Measurements from ENCODE around the gene SUPT6H.
A peak's percentile ranks its signal among the peaks of the same experiment; 100 is the strongest.

SUPT6H gene

DNA sequence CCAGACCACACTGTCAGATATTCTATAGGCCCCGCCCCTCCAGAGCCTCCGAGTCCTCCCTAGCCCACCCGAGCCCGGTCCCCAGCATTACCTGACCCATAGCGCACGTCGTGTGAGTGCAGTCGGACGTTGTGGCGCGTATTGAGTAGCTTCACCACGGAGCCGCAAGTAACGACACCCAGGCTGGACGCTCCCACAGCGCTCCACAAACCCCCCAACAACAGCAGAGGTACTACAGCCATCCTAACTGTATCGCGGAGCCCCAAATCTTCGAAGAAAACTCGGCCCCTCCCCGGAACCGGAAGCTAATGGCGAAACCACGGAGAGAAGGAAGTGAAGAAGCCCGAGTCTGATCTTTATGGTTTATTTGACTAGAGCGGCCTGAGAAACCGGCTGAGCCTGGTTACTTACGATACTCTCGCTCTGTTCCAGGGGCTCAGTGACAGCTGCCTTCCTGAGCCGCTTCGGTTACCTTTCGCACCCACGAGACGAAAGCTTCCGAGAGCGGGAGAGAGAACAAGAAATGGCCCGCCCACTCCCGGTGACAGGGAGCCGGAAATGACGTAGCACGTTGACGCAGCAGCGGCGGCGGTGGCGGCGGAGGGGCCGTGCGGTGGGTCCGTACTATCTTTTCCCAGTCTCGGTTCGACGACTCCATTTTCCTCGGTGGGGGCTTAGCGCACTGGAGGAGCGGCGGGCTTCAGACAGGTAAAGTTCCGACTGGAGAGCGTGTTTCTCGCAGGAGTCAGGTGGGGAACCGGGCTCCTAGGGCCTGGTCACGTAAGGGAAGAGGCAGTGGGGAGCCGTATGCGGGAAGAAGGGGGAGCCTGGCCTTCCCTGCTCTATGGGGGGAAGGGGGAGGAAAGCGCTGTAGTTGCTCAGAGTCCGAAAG is at the start of gene SUPT6H, which contains the start of gene SDF2:
Gene SUPT6H (plus strand): TSS at position 571 of the 892 bp plus-strand sequence. CDS start 11,197 bp downstream, outside the sequence.
Gene SDF2 (minus strand): TSS at position 272 of the 892 bp plus-strand sequence. CDS start 30 bp downstream, at position 242.
- DNase-seq (ENCODE audit: low spot score): peak; percentile 87

DNA sequence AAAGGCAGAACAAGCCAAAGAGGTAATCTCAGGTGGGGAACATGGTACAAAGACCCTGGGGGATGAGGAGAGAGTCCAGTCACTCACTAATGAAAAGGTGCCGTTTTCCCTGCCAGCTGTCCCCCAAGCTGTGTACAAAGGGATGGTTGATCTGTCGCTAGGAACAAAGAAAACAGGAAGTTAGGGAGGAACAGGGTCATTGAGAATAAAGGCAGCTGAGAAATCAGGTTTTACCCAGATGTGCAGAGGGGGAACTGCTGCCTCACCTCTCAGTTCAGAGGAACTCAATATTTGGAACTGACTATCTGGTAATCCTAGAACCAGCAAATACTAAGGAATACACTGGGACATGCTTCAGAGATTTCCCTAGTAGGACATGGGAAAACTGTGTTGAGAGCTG is 49.5 kb upstream of the SUPT6H start:
- no peak for DNase-seq (ENCODE audit: low spot score)

DNA sequence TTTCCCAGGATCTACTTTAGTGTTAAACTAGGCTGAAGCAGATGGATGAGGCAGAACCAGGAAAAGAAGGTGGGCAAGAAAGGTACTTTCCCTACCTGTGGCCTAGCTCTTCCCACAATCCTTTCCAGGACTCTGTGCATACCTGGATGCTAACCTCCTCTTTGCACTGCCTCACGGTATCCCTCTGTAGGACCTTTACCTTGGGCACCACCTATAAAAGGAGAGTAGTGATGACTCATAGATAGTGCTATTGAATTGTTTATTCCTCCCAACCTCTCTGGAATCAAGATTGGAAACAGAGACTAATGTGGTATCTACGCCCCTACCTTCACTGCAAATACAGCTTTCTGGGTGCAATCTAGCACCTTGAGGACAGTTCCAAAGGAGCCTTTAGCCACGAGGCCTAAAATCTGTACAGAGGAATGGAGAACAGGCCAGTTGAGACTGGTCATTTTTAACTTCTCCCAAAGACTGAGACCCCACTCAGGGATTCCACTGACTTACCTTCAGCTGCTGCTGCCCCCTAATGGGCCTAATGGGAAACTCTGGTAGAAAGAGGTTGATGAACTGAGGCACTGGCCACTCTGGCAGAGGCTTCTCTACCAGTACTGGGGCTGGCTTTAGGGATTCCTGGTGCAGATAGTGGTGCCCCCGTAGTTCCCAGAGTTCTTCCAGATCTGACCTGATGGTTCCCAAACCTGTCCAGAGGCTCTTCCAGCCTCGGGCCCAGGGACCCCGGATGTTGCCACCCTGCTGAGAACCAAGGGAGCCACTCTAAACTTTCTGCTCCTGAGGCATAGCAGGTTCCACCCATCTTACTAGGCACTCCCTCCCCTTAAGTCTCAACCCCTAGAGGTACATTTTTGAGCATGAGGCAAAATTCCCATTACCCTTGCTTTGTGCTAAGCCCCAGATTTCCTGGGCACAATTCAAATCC is 48.8 kb upstream of the SUPT6H start:
- peak; percentile 32 for DNase-seq (ENCODE audit: low spot score)

DNA sequence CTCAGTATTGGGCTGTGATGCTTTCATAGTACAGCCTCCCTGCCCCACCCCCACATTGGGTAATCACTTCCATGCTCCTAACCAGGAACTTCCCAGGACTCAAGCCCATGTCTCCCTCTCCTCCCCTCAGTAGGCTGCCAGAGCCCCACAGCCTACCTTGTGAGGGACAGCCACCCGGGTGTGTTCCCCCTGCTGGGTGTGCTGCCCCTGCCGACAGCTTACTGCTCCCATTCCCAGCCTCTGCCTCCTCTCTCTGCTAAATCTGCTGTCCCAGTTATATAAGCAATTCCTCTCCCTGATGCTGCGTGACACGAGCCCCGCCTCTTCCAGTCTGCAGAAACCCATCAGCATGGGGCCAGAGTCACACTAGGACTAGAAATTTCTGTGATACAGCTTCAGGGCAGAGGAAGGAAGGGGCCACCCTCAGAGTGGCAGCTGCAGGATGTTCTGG is 48.0 kb upstream of the SUPT6H start, which contains the start of gene RSKR:
Gene RSKR (minus strand): TSS at position 255 of the 451 bp plus-strand sequence. CDS start 24 bp downstream, at position 231.
- no peak for DNase-seq (ENCODE audit: low spot score)

DNA sequence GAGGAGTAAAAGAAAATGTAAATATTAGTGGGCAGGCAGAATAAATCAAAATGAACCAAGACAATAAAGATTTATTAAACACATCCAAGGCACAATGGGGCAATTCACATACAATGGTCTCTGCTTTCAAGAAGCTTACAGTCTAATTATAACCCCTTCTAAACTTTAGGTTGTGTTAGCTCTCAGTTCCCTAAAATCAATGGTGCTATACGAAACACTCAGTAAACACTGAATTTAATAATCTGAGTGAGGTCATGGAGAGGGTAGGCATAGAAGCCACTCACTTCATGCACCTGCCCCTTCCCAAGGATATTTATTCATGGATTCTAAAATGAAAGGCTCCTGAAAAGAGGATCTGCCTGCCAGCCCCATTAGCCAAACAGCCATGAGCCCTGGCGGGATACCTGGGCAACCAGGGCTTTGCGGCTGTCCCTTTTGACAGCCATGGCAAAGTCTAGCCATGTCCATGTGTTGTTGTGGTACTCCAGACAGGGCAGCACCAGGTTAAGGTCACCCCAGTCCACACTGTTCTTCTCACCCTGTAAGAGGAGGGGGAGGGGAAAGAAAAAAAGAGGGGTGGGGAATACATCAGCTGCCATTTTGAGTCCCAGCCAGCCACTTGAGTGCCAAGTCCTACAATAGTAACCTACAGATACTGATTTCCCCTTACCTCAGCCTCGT is 46.6 kb upstream of the SUPT6H start:
- DNase-seq (ENCODE audit: low spot score): no peak

DNA sequence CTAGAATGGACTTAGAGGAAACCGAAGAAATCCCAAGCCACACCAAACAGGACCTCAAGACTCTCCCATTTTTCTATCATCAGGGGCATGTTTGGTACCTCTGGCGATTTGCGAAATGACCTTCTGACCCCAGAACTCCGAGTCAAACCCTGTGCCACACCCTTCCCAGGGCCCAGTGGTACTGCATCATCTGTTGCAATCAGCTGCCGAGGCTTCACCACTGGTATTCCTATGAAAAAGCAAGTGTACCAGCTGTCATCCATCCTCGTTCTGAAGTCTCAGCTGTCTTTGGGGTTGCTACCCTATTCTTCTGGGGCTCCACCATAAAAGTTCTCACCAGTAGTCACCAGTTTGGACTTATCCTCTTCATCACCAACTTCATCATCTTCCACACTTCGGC is 45.7 kb upstream of the SUPT6H start:
- no peak for DNase-seq (ENCODE audit: low spot score)

DNA sequence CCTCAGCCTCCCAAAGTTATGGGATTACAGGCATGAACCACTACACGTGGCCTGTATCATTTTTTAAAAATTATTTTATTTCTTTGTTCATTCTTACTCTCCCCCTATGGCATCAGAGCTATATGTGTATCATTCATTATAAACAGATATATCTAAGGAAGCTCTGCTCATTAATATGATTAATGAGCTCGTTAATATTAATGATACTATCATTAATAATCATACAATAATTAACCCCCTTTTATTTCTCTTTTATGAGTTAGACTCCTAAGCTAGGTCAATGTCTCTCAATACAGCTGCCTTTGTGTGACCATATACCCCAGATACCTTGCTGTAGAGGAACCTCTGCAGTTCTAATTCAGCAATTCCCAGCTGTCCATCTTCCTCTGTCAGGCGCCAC is 43.5 kb upstream of the SUPT6H start:
- no peak for DNase-seq (ENCODE audit: low spot score)

DNA sequence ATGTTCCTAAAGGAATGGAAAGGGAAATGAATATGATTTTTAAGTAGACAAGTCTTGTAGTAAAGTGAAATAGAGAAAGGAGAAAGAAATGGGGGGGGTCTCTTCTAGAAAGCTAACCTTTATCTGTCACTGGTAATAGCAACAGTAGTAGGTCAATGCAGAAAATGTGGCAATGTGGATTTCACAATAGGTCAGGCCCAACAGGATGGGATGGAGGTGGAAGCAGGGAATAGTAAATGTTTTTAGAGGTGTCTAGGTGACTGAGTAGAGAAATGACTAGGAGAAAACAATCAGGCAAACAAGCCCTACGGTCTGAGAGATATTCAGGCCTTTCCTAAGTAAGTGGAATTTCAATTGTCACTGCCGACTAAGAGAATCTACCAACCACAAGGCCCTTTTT is 42.0 kb upstream of the SUPT6H start:
- no peak for DNase-seq (ENCODE audit: low spot score)

DNA sequence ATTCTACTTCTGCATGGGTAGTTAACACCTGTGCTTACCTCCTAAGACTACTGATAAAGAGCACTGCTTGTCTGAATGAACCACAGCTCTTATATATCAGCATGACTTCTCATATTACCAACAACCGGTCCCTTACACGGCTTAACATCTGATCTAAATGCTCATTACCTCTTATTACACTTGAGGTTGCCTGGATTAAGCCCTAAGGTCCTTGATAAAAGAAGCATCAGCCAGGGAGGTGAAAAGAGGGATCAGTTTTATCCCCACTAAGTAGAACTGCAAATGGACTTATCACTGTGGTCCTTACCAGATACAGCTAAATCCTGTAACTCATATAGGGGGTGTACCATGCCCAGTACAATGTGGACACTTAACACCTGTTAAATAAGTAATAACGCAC is 39.8 kb upstream of the SUPT6H start:
- DNase-seq (ENCODE audit: low spot score): no peak

DNA sequence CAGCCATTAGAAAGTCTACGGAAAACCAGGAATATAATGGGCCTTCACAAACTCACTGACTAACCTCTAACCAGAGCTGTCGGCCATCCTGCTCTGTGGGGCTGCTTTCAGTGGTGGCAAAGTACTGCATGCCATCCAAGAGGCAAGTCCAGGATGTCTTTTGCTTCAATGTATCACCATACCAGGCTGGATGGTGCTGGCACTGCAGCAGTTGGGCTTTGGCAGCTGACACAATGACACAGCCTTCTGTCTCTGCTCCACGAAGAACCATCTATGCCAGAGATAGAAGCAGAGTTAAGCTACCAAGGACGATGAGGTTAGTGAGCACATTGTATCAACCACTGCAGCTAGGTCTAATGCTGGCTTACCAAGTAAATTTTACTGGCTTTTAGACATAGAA is 38.3 kb upstream of the SUPT6H start:
- no peak for DNase-seq (ENCODE audit: low spot score)

DNA sequence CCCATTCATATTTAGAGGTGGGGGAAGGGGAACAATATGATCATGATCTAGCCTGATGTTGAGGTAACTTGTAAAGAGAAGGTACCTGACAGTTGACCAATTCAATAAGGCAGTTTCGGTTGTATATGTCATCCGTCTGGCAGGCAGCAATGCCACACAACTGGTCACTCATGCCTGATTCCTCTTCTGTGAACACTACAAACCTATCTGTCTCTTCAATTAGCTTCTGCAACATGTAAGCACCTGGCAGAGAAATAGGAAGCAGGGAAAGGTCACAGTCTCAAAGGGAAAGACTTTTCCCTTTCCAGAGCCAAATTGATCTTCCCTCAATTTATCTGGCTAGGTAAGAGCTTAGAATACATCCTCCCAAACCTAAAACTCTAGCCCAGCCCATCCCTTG is 37.9 kb upstream of the SUPT6H start:
- DNase-seq (ENCODE audit: low spot score): no peak

DNA sequence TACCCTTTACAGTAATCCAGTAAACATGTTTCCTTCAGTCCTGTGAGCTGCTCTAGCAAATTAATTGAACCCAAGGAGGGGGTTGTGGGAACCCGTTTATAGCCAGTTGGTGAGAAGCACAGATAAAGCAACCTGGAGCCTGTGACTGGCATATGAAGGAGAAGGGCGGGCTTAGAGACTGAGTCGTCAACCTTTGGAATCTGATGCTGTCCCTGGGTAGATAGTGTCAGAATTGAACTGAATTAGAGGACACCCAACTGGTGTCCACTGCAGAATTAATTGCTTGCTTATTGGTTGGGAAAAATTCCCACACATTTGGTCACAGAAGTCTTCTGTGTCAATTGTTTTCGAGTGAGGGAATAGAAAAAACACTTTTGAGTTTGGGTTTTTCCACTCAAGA is 35.2 kb upstream of the SUPT6H start:
- DNase-seq (ENCODE audit: low spot score): no peak

DNA sequence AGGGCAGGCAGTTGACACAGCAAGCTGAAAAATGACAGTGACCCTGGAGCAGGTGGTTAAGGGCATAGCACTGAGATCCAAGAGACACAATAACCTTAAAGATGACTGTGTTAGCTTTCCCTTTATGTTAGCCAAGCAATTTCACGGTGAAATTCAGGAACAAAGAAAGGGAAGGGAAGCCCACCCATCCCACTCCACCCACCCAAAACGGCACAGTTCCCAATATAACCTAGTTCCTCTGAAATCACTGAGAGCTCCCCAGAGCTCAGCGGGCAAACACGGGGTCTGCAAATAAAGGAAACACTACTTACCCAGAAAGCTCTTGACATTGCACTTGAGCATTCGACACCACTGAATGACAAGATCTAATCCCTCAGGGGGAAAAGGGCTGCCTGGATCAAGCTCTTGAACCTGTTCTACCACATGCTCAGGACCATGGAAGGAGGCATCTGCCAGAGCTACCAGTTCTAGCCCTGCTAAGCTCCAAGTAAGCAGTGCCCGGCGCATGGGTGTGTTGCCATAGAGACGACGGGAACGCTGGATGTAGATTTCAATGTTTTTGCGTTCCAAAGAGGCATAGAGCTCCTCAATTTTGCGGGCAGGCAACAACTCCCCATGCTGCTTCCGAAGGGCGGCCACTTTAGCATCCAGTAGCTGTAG is 27.7 kb upstream of the SUPT6H start:
- DNase-seq (ENCODE audit: low spot score): no peak

DNA sequence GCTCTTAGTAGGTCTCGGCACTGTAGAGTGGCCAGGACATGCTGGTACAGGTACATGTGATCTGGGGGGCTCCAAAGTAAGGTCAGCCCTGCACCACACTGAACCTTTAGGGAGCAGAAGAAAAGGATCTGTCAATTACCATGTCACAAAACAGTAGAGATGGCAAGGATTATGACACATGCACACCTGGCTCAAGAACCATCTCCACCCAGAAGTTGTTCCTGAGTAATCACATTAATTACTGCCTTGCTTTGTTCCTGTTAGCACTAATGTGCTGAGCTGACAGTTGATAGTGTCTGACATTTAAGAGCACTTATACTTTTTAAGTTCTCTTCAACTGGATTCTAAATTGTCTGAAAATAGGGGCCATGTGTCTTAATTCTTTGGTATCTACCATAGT is 26.5 kb upstream of the SUPT6H start:
- DNase-seq (ENCODE audit: low spot score): no peak

DNA sequence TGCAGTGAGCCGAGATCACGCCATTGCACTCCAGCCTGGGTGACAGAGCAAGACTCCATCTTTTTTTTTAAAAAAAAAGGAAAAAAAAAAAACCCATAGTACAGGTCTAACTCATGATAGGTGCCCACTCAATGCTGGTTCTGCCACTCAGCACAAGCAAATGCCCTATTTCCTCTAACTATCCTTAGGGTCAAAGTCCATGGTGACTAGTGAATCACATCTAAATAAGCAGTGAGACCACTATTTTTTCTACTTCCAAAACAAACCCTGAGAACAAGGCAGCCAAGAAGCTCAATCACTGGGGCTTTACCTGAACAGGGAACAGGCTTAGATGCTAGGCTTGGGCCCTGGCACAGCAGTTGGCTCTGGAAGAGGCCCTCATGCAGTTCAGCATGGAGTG is 20.4 kb upstream of the SUPT6H start:
- DNase-seq (ENCODE audit: low spot score): no peak

DNA sequence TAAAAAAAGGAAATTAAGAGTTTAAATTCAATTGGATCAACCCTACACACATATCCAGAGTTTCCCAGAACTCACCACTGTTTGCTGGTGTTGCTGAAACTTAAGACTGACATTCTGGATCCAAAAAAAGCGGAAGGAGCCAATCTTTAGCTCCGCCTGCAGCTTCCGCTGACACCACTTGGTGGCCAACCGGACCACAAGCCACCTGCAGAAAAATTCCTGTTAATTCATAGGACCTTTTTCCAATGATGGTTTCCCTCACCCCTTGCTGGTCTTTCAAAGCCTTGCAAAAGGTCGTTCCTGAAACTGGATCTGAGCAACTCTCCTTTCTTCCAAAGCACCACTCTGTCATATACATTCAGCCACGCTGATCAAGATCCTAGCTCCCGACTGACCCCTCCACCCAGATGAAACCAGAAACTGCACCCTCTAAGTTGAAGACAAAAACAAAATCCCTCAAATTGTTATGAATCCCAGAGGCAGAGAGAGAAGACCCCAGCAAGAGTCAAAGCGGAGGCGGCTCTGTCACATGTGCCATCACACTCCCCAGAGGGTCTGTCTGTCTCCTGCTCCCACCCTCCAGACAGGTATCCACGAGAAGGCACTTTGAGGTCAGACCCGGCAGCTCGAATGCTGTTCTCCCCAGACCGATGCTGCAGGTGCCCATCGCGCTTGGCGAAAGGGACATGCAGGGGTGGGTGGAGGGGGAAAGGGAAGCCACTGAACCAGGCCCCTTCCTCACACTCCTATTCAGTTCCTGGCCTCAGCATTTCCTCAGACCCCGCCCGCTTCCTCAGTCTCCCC is 17.8 kb upstream of the SUPT6H start:
- DNase-seq (ENCODE audit: low spot score): no peak

DNA sequence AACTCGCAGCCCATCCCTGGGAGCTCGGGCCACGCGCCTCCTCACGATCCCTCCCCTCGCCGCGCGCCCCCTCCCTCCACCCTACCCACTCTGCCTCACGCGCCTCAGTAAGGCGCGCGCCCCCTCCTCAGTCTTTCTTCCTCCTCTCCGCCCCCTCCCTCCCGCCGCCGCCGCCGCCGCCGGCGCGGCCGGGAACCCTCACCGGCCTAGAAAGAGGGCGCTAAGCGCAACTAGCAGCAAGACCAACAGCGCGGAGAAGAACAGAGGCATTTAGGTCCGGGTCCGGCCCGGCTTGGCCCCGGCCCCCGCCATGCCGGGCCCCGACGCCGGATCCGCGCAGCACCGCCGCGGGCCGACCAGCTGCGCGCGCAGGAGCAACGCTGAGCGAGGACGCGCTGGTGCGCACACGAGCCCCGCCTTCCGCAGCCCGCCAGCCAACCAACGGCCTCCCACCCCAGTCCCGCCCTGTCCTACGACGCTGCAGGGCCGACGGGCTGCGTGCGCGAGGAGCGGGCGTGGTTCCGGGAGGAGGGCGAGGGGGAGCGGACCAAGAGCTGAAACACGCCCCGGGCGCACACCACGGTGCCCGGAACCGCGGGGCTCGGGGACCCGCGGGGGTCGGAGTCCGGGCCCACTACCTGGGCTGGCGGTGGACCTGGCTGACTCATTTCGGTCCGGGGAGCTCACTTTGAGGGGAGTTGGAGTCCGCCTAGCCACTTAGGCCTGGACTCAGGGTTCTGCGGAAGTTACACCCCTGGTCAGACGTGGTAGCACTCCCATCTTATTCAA is 17.0 kb upstream of the SUPT6H start, which contains the start of gene BLTP2:
Gene BLTP2 (minus strand): TSS at position 372 of the 789 bp plus-strand sequence. CDS start 102 bp downstream, at position 270.
- peak; percentile 96 for DNase-seq (ENCODE audit: low spot score)

DNA sequence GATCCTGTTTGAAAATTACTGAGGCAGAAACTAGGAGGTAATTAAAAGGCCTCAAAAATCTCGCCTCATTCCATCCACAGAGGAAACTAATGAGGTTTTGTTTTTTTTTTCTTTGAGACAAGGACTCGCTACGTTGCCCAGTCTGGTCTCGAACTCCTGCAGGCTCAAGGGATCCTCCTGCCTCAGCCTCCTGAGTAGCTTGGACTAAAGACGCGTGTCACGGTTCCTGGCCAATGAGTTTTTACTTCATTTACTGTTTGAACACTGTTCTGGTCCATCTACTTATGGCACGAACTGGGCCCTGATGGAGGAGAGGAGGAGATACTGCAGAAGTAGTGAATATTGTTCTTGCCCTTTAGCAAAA is 16.4 kb upstream of the SUPT6H start:
- DNase-seq (ENCODE audit: low spot score): no peak

DNA sequence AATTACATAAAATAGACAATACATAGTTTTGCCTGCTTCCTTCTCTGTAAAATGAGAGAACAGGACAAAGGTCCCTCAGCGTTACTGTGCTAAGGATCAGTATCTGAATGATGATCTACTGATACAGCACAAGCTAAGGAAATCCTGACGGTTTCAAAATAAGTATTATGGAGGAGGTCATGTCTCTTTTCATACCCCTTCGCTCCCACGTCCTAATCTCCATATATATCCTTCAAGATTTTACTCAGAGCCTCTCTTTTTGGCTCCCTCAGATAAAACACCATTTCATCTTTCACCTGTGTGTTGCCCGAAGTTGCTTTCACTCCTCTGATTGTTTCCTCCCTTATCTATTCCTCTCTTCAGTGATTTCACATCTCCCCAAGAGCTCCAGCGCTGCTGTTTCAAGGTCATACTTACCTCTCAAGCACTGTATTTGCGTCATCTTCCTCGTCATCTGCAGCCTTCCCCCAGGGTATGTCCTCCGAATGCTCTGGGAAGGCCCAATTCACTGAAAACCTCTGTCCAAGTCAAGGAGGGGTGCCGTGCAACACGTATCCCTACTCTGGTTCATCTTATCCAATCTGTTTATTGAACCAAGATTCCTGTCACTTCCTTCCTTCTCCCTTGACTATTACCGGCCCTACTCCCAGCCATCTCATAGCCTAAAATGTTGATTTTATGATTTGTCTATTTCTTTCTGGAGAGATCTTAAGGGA is 15.8 kb upstream of the SUPT6H start:
- no peak for DNase-seq (ENCODE audit: low spot score)
